ENCODE data around the gene REC114. TPM values are rescaled to one million over a fixed set of nuclear protein-coding genes. Genes with fewer than 3 reads are reported as not detected.

The REC114 gene
- total and polyA plus RNA-seq, 2 of the 8 experiments (the other 6 are each of a cell fraction or from before 2014, with no cell fraction given) = 0.12 TPM; not detected in 1

DNA sequence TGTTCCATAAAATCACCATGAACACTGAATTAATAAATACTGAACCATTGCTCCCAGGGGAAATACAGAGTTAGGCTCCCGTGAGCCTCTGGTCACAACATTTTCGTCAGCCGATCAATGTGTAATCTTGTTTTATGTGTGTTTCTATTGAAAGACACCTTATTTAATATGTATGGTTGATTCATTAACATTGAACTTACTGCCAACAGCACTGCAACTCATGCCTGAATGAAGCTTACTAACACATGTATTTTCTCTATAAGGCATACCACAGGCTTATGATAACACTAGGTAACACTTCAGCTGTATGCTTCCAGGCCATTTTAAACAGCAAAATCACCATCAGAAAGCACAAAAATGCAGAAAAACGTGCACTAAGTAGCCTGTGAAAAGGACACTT is 9.1 kb upstream of the REC114 start (continued):
- TF ChIP-seq SIN3A (conservative IDR thresholded peaks at IDR 0.05 in 1 of 2, IDR thresholded peaks at IDR 0.05 in 1 of 2; ENCODE audit: low read depth in 1 of 2, low read length in 2 of 2) = no peak
